ENCODE measurements around the gene LDHD. TPM values are rescaled to one million over a fixed set of nuclear protein-coding genes. Genes with fewer than 3 reads are reported as not detected.
"Not testable (repeated sequence)": the region's sequence is repeated elsewhere in the genome, so short reads cannot be mapped to it uniquely, and the experiment has no call there.

LDHD gene
- total RNA-seq, 1 donor from 2014 or later, result 0.53 TPM

DNA sequence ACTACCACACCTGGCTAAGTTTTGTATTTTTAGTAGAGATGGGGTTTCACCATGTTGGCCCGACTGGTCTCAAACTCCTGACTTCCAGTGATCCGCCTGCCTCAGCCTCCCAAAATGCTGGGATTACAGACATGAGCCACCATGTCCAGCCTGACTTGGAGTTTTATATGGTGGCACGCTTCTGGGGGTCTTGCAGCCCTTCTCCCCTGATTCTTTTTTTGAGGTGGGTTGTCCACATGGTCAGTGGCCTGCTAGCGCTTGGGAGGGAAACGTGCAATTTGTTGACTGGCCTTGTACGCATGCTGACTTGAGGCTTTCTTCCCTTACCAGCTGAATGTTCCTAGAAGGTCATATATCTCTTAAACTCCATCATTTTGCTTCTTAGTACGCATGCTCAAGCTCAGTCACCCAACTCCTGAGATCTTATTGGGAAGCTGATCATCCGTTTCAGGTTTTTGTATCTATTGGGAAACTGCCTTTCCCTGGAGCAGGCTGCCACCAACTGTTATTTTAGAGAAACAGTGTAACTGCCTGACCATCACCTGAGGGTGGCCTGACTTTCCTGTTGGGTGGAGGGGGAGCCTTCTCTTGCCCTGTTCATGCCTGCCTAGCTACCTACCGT lies 13.7 kb upstream of the LDHD start:
- DNase-seq (ENCODE audit: low read depth) (no peak), FAIRE-seq (no peak)
- H3K27me3 ChIP-seq (ENCODE audit: control insufficient read depth, insufficient read depth, low read length), result no peaks in the 10 kb centered on the region
- no peak overlapping the region for H3K4me3 ChIP-seq (ENCODE audit: low read depth, low read length)
- TF ChIP-seq, protein P1, sequence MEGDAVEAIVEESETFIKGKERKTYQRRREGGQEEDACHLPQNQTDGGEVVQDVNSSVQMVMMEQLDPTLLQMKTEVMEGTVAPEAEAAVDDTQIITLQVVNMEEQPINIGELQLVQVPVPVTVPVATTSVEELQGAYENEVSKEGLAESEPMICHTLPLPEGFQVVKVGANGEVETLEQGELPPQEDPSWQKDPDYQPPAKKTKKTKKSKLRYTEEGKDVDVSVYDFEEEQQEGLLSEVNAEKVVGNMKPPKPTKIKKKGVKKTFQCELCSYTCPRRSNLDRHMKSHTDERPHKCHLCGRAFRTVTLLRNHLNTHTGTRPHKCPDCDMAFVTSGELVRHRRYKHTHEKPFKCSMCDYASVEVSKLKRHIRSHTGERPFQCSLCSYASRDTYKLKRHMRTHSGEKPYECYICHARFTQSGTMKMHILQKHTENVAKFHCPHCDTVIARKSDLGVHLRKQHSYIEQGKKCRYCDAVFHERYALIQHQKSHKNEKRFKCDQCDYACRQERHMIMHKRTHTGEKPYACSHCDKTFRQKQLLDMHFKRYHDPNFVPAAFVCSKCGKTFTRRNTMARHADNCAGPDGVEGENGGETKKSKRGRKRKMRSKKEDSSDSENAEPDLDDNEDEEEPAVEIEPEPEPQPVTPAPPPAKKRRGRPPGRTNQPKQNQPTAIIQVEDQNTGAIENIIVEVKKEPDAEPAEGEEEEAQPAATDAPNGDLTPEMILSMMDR (IDR thresholded peaks at IDR 0.05; ENCODE audit: insufficient read depth, low read length, severe bottlenecking), result no peak
- no peaks in the 10 kb centered on the region for H3K36me3 ChIP-seq (ENCODE audit: control insufficient read depth, insufficient read depth, low read length)

DNA sequence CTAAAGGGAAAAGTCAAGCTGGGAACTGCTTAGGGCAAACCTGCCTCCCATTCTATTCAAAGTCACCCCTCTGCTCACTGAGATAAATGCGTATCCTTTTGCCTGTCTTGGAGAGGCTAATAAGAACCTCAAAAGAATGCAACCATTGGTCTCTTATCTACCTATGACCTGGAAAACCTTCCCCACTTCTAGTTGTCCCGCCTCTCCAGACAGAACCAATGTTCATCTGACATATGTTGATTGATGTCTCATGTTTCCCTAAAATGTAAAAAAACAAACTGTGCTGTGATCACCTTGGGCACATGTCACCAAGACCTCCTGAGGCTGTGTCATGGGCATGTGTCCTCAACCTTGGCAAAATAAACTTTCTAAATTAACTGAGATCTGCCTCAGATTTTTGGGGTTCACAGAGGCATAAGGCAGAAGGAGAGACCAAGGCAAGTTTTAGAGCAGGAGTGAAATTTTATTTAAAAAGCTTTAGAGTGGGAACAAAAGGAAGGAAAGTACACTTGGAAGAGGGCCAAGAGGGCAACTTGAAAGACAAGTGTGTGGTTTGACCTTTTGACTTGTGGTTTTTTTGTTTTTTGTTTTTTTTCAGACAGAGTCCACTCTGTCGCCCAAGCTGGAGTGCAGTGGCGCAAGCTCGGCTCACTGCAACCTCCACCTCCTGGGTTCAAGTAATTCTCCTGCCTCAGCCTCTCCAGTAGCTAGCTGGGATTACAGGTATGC lies 13.0 kb upstream of the LDHD start:
- H3K36me3 ChIP-seq (ENCODE audit: control insufficient read depth, insufficient read depth, low read length); H3K4me3 ChIP-seq (ENCODE audit: low read depth, low read length); FAIRE-seq; DNase-seq (ENCODE audit: low read depth); H3K27me3 ChIP-seq (ENCODE audit: control insufficient read depth, insufficient read depth, low read length): not testable (repeated sequence)

DNA sequence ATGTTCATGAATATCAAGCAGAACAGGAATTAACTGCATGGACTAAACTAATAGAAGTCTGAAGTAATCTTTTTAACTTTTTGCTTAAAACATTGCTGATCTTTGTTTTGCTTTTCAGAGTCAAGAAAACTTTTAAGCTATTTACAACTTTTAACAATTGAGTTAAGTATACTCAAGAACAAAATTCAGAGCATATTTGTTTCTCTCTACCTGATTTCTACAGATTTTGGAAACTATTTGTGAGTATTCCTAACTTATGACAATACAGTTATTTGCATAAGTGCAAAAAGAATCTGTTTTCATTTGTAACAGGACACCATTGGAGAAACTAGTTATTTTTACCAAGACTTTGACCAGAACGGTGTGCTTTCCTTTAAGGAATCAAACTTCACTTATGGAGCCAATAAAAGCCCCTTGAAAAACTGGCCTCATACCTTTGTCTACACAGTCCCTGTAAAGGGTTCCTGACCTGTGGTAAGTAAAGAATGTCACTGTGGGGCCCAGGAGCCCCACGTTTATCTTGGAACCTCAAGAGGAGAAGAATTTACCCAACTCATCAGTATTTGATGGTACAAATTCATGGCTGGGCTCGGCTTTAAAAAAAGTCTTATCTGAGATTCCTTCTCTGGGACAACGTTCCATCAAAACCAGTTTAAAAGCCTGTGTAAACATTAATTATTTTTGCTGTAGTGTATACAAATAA lies 11.3 kb upstream of the LDHD start:
- FAIRE-seq (no peak), DNase-seq (ENCODE audit: low read depth) (no peak)
- TF ChIP-seq, protein P1 (IDR thresholded peaks at IDR 0.05; ENCODE audit: insufficient read depth, low read length, severe bottlenecking), result no peak
- Histone ChIP-seq H3K4me3 (ENCODE audit: low read depth, low read length) (no peak overlapping the region), H3K36me3 (ENCODE audit: control insufficient read depth, insufficient read depth, low read length) (no peaks in the 10 kb centered on the region), H3K27me3 (ENCODE audit: control insufficient read depth, insufficient read depth, low read length) (no peaks in the 10 kb centered on the region)

DNA sequence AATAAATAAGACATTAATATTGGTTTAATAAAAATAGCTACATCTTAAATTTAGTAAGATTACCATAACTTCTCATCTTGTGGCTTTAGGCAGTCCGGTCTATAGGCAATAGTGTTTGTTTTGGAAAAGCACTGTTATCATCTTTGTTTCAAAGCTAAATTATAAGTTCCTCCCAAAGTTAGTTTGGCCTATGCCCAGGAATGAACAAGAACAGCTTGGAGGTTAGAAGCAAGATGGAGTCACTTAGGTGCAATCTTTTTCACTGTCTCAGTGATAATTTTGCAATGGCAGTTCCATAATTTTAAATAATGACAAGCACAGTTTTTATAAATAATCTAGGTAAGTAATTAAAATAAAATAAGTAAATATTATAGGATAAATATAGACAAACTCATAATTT lies 6.0 kb upstream of the LDHD start:
- Histone ChIP-seq H3K36me3 (ENCODE audit: control insufficient read depth, insufficient read depth, low read length) (no peaks in the 10 kb centered on the region), H3K27me3 (ENCODE audit: control insufficient read depth, insufficient read depth, low read length) (no peaks in the 10 kb centered on the region), H3K4me3 (ENCODE audit: low read depth, low read length) (no peak overlapping the region)
- DNase-seq (ENCODE audit: low read depth) (no peak), FAIRE-seq (no peak)
- TF ChIP-seq, protein P1 (IDR thresholded peaks at IDR 0.05; ENCODE audit: insufficient read depth, low read length, severe bottlenecking), result no peak

DNA sequence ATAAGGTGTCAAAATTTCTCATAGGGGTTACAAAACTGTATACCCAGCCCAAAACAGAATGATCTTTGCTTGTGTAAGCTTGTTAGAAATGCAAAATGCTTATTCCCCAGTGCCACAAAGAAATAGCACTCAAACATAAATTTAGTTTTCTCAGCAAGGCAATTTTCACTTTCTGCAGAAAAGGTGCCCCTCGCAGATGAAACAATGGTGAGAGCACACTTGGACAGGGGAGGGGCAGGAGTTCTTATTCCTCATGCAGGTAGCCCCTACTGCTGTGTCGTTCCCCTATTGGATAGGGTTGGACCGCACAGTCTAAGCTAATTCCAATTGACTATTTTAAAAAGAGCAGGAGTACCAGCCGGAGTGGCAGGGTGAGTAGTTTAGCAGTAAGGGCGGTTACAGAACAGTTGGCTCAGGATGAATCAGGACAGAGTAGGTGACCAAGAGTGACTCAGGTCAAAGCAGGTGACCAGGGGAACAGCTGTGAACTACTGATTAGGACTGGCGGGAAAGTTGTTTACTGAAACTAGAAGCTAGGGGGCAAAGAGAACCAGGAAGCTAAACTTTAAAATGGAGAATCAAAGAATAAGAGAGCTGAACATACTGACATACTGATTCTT lies 5.5 kb upstream of the LDHD start:
- Histone ChIP-seq H3K4me3 (ENCODE audit: low read depth, low read length) (no peak overlapping the region), H3K36me3 (ENCODE audit: control insufficient read depth, insufficient read depth, low read length) (no peaks in the 10 kb centered on the region), H3K27me3 (ENCODE audit: control insufficient read depth, insufficient read depth, low read length) (no peaks in the 10 kb centered on the region)
- no peak for DNase-seq (ENCODE audit: low read depth)
- FAIRE-seq, result no peak
- TF ChIP-seq, protein P1 (IDR thresholded peaks at IDR 0.05; ENCODE audit: insufficient read depth, low read length, severe bottlenecking), result no peak

DNA sequence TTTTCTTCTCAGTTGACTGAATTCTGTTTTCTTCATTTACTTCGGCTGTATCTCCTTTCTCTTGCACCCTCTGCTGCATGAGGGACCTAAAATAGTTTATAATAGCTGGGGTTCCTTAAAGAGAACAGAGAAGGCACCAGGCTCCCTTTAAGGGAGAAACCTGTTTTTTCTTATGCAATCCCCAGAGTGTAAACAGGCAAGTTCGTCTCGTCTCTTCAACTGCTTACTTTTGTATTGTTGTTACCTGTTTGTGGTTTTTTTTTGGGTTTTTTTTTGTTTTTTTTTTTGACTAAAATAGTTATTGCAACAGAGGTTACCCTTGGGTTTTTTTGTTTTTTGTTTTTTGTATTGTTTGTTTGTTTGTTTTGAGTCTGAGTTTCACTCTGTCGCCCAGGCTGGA lies 3.7 kb upstream of the LDHD start:
- FAIRE-seq, result no peak
- Histone ChIP-seq H3K4me3 (ENCODE audit: low read depth, low read length) (no peak overlapping the region), H3K36me3 (ENCODE audit: control insufficient read depth, insufficient read depth, low read length) (no peaks in the 10 kb centered on the region), H3K27me3 (ENCODE audit: control insufficient read depth, insufficient read depth, low read length) (no peaks in the 10 kb centered on the region)
- DNase-seq (ENCODE audit: low read depth), result no peak
- TF ChIP-seq, protein P1 (IDR thresholded peaks at IDR 0.05; ENCODE audit: insufficient read depth, low read length, severe bottlenecking), result no peak
